T-cell (primary cell): ENCODE measurements around the gene VAT1L. TPM values are rescaled to one million over a fixed set of nuclear protein-coding genes. Genes with fewer than 3 reads are reported as not detected.

Source experiments
- ATAC-seq, 4 experiments: fragments of 200-7000 bp in 3 of 4; fragments of 150-1000 bp in 1 of 4; cut with Tn5 transposase; replicated peaks in 1 of 4; 1 replicate in 3 of 4; 2 replicates in 1 of 4; pipeline ENCODE4 v1.10.0; 2021; ENCODE audit warnings: moderate library complexity in 3 of 4, mild to moderate bottlenecking in 2 of 4, moderate number of reproducible peaks in 1 of 4
- CTCF ChIA-PET, 2 donors: fragments of 300-600 bp; sonication (Branson Sonifier 250); formaldehyde crosslinking; loops; one replicate each; lab custom pipeline; 2022; ENCODE audit warnings: antibody characterized with exemption in 2 of 2; lab: Charles Lee
- POLR2A ChIA-PET, 2 donors: fragments of 300-600 bp; sonication (Branson Sonifier 250); formaldehyde crosslinking; loops; one replicate each; lab custom pipeline; 2022; ENCODE audit warnings: antibody characterized with exemption in 2 of 2; lab: Charles Lee
- DNase-seq, 35 experiments: peaks; one replicate each; pipeline versions ENCODE4 v3.0.0 to v3.0.0-alpha.2; 2013 to 2023
- H3K27ac ChIP-seq: one replicate; pipeline ENCODE4 v1.5.1; 2013; ENCODE audit warnings: low read length
- H3K27me3 ChIP-seq, 2 experiments: replicated peaks in 1 of 2; 1 replicate in 1 of 2; 2 replicates in 1 of 2; pipeline versions ENCODE4 v1.6.1 to v1.7.0; 2013; ENCODE audit warnings: low read length in 1 of 2, mixed read lengths in 1 of 2; ENCODE audit not compliant: control insufficient read depth in 2 of 2, insufficient read depth in 2 of 2; ENCODE audit errors: extremely low read depth in 1 of 2
- H3K36me3 ChIP-seq, 2 donors: 1 replicate in 1 of 2; 2 replicates in 1 of 2; pipeline versions ENCODE4 v1.6.1 to v1.7.0; 2013; ENCODE audit warnings: low read length in 1 of 2; ENCODE audit not compliant: control insufficient read depth in 2 of 2, insufficient read depth in 1 of 2; ENCODE audit errors: extremely low read depth in 1 of 2
- H3K4me1 ChIP-seq, 2 experiments: 1 replicate in 1 of 2; 2 replicates in 1 of 2; pipeline versions ENCODE4 v1.6.1 to v1.7.0; 2013; ENCODE audit warnings: low read length in 2 of 2, mixed read lengths in 1 of 2; ENCODE audit not compliant: insufficient read depth in 2 of 2, control insufficient read depth in 1 of 2; ENCODE audit errors: extremely low read depth in 1 of 2
- H3K4me3 ChIP-seq, 2 donors: 1 replicate in 1 of 2; 2 replicates in 1 of 2; pipeline versions ENCODE4 v1.5.1 to v1.7.0; 2013; ENCODE audit warnings: mild to moderate bottlenecking in 2 of 2, low read length in 1 of 2, moderate library complexity in 1 of 2; ENCODE audit not compliant: control insufficient read depth in 1 of 2; ENCODE audit errors: extremely low read depth in 1 of 2
- H3K9me3 ChIP-seq: 2 replicates; pipeline ENCODE4 v1.7.0; 2013
- H3K27ac Mint-ChIP-seq, 2 donors: one replicate each; pipeline ENCODE4 v1.8.0; 2020 to 2021; ENCODE audit warnings: mild to moderate bottlenecking in 2 of 2, mixed read lengths in 2 of 2
- H3K27me3 Mint-ChIP-seq, 2 donors: one replicate each; pipeline ENCODE4 v1.8.0; 2021 to 2022; ENCODE audit warnings: mixed read lengths in 2 of 2
- H3K36me3 Mint-ChIP-seq: one replicate; pipeline ENCODE4 v1.8.0; 2021; ENCODE audit warnings: mixed read lengths
- H3K4me1 Mint-ChIP-seq, 3 donors: one replicate each; pipeline ENCODE4 v1.8.0; 2020 to 2022; ENCODE audit warnings: mixed read lengths in 3 of 3, mild to moderate bottlenecking in 1 of 3
- H3K4me3 Mint-ChIP-seq, 3 donors: one replicate each; pipeline ENCODE4 v1.8.0; 2020 to 2022; ENCODE audit warnings: mild to moderate bottlenecking in 3 of 3, mixed read lengths in 3 of 3, moderate library complexity in 3 of 3
- H3K9me3 Mint-ChIP-seq, 3 donors: one replicate each; pipeline ENCODE4 v1.8.0; 2020 to 2022; ENCODE audit warnings: mixed read lengths in 3 of 3
- WGBS: methylation state at CpG from one replicate; pipeline ENCODE4 v1.1.5; 2013; ENCODE audit warnings: missing lambda C conversion rate; ENCODE audit not compliant: insufficient coverage; 5-methylcytosine and 5-hydroxymethylcytosine counted together
- total RNA-seq, 35 experiments: library from RNA in 6 of 35; stranded (reverse) in 6 of 35; fragments of 120-200 nt in 1 of 35; gene quantifications; one replicate each; pipeline versions ENCODE4 v1.2.1 to v1.2.4 and lab custom pipeline; 2013 to 2026

Gene VAT1L
- total RNA-seq, 5 donors from 2014 or later (not counting 1 experiment from before 2014, with no cell fraction given): 0.10 to 0.12 TPM; not detected in 3

GRCh38 chr16:77917971-77918370 lies 129.6 kb downstream of the VAT1L start:
- CTCF ChIA-PET: no interaction called here
- Histone ChIP-seq H3K27me3 (no peaks in the 10 kb centered on the region), H3K4me3 (no peak overlapping the region), H3K27ac (no peak overlapping the region), H3K9me3 (no peaks in the 10 kb centered on the region), H3K36me3 (no peaks in the 10 kb centered on the region), H3K4me1 (no peaks in the 10 kb centered on the region)
- no peak for ATAC-seq
- H3K9me3 Mint-ChIP-seq: peaks cover 0 to 2% (median 0%) of the 10 kb centered on the region in 3 donors
- no peak for DNase-seq
- H3K36me3 Mint-ChIP-seq: no peaks in the 10 kb centered on the region
- no peak overlapping the region for H3K4me3 Mint-ChIP-seq
- no peaks in the 10 kb centered on the region for H3K4me1 Mint-ChIP-seq
- POLR2A ChIA-PET: no interaction called here
- 89% methylated on average over 1 of the region's 3 CpGs for WGBS
- H3K27me3 Mint-ChIP-seq: peaks cover 0 to 23% of the 10 kb centered on the region in 2 donors
- H3K27ac Mint-ChIP-seq: no peak overlapping the region

DNA sequence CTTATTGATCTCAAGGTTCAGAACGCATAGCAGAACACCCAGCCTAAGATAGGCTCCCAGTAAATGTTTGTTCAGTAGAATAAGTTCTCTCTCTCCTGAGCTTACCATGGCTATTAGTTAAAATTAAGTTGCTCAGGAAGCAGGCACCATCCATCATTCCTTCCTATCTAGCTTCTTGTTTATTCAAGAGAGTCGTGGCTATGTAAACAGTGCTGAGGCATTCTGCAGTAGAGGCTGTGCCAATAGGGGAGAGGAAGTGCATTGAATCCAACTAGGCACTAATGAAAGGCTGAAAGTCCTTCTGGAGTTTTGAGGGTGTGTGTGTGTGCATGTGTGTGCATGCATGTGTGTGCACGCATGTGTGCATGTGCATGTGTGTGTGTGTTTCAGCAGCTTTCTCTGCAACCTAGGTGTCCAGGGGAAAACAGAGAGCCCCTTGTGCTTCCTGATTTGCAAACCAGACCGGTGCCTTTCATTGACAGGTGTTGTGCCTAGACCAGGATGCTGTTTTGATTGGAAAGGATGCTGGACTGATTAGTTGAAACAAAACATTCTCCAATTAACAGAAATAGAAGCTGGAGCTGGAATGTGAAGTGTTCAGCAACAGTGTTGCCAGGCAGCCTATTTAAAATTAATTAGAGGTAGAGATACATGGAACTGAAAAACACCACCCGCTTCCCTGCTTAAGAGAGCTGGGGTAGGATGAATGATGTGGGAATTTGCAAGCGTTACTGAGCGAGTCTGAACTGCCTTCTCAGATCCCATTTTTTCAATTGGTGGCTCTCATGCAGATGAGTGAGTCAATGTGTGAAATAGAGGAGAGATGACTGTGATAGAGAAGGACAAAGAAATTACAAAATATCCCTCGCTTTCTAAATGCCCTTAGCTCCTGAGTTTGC lies 130.7 kb downstream of the VAT1L start:
- Mint-ChIP-seq H3K27me3 (peaks cover 0 to 23% of the 10 kb centered on the region in 2 donors), H3K27ac (no peak overlapping the region), H3K9me3 (no peaks in the 10 kb centered on the region), H3K4me3 (no peak overlapping the region), H3K36me3 (no peaks in the 10 kb centered on the region), H3K4me1 (no peaks in the 10 kb centered on the region)
- Histone ChIP-seq H3K4me1 (no peaks in the 10 kb centered on the region), H3K27me3 (no peaks in the 10 kb centered on the region), H3K9me3 (no peaks in the 10 kb centered on the region), H3K36me3 (no peaks in the 10 kb centered on the region), H3K27ac (no peak overlapping the region), H3K4me3 (no peak overlapping the region)
- no peak for ATAC-seq
- WGBS: 59% methylated on average over 3 of the region's 8 CpGs
- no peak for DNase-seq
- CTCF ChIA-PET: no interaction called here
- POLR2A ChIA-PET: no interaction called here

DNA sequence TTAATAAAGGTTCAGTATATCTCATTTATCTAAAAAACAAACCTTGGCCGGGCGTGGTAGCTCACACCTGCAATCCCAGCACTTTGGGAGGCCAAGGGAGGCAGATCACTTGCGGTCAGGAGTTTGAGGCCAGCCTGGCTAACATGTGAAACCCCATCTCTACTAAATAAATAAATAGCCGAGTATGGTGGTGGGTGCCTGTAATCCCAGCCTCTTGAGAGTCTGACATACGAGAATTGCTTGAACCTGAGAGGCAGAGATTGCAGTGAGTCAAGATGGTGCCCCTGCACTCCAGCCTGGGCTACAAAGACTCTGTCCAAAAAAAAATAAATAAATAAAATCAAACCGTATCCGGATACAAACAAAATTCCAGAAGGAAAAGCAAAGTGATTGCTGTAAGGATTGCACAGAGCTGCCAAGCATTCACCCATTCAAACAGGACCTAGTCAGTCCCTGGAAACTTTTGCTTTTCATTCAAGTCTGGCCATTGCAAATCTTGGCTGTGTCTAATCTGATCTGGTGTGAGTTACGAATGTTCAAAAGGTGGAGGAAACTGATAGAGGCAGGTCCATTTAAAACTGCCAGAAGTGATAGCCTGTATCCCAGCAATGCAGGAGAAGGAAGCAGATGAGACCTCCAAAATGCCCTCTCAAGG lies 131.5 kb downstream of the VAT1L start:
- Histone ChIP-seq H3K27me3 (no peaks in the 10 kb centered on the region), H3K4me3 (no peak overlapping the region), H3K27ac (no peak overlapping the region), H3K9me3 (no peaks in the 10 kb centered on the region), H3K36me3 (no peaks in the 10 kb centered on the region), H3K4me1 (no peaks in the 10 kb centered on the region)
- 76% methylated on average over 2 of the region's 8 CpGs for WGBS
- H3K27ac Mint-ChIP-seq: no peak overlapping the region
- POLR2A ChIA-PET: no interaction called here
- no peaks in the 10 kb centered on the region for H3K36me3 Mint-ChIP-seq
- CTCF ChIA-PET: no interaction called here
- H3K4me1 Mint-ChIP-seq: no peaks in the 10 kb centered on the region
- no peak overlapping the region for H3K4me3 Mint-ChIP-seq
- DNase-seq (no peak), ATAC-seq (no peak)
- no peaks in the 10 kb centered on the region for H3K9me3 Mint-ChIP-seq
- H3K27me3 Mint-ChIP-seq: peaks cover 0 to 23% of the 10 kb centered on the region in 2 donors

DNA sequence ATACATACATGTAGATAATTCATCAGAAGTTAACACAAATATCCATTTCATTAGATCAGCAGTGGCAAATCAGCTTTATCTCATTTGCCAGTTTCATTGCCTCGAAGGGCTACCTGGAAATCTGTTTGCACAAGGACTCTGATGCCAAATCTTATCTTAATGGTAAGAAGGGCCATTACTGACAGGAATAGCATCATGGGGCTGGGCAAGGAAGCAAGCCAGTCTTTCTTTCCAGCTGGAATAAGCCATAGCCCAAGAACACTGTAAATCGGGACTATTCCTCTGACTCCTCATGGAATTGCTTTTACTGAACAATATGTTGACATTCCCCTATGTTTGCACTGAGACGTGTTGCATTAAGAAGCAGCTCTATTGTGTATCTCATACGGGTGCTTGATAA lies 132.6 kb downstream of the VAT1L start:
- no CpG with 5 or more reads among the region's 4 CpGs for whole genome bisulfite sequencing

DNA sequence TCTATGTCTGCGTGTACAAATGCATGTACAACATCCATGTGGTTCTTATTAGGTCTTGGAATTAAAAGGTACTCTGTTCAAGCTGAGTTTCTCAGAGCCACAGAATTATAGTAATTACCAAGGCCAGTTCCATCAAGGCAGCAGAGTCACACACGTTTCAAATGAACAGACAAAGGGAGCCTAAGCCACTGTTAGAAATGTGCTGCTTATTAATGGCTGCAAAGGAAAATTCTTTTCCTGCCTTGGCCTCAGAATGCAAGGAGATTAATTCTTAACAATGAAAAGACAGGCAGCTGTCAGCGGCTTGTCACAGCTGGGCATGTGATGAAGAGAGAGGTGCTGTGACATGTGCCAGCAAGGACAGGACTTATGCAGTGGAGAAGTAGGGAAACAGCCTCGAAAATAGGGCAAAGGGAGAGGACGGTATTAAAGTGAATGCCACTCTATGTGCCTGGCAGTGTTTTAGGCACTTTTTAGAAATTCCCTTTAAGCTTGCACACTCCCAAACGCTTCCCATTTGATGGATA lies 133.9 kb downstream of the VAT1L start:
- Histone ChIP-seq H3K27ac (no peak overlapping the region), H3K36me3 (no peaks in the 10 kb centered on the region), H3K9me3 (no peaks in the 10 kb centered on the region), H3K27me3 (no peaks in the 10 kb centered on the region), H3K4me3 (no peak overlapping the region), H3K4me1 (no peaks in the 10 kb centered on the region)
- H3K27me3 Mint-ChIP-seq: peaks cover 1 to 15% of the 10 kb centered on the region in 2 donors
- H3K36me3 Mint-ChIP-seq: no peaks in the 10 kb centered on the region
- H3K27ac Mint-ChIP-seq: no peak overlapping the region
- ATAC-seq (no peak), DNase-seq (no peak)
- WGBS: 78% methylated on average over 1 of the region's 6 CpGs
- POLR2A ChIA-PET: no interaction called here
- no peak overlapping the region for H3K4me3 Mint-ChIP-seq
- H3K4me1 Mint-ChIP-seq: no peaks in the 10 kb centered on the region
- no peaks in the 10 kb centered on the region for H3K9me3 Mint-ChIP-seq
- CTCF ChIA-PET: no interaction called here

More for the DNA sequence above, 132.6 kb downstream of the VAT1L start:
- H3K4me3 ChIP-seq: no peak overlapping the region
- H3K36me3 ChIP-seq: no peaks in the 10 kb centered on the region
- DNase-seq (no peak), ATAC-seq (no peak)
- Mint-ChIP-seq H3K4me1 (no peaks in the 10 kb centered on the region), H3K27me3 (peaks cover 0 to 23% of the 10 kb centered on the region in 2 donors), H3K27ac (no peak overlapping the region), H3K9me3 (no peaks in the 10 kb centered on the region), H3K4me3 (no peak overlapping the region), H3K36me3 (no peaks in the 10 kb centered on the region)
- no peaks in the 10 kb centered on the region for H3K9me3 ChIP-seq
- H3K4me1 ChIP-seq: no peaks in the 10 kb centered on the region
- H3K27me3 ChIP-seq: no peaks in the 10 kb centered on the region
- POLR2A ChIA-PET: no interaction called here
- CTCF ChIA-PET: no interaction called here
- no peak overlapping the region for H3K27ac ChIP-seq

- Mint-ChIP-seq H3K27me3 (peaks cover 1 to 20% of the 10 kb centered on the region in 2 donors), H3K4me3 (no peak overlapping the region), H3K36me3 (no peaks in the 10 kb centered on the region), H3K4me1 (no peaks in the 10 kb centered on the region), H3K27ac (no peak overlapping the region), H3K9me3 (no peaks in the 10 kb centered on the region)
- Histone ChIP-seq H3K27ac (no peak overlapping the region), H3K4me1 (no peaks in the 10 kb centered on the region), H3K4me3 (no peak overlapping the region), H3K9me3 (no peaks in the 10 kb centered on the region), H3K27me3 (no peaks in the 10 kb centered on the region), H3K36me3 (no peaks in the 10 kb centered on the region)
- ChIA-PET POLR2A (no interaction called here), CTCF (no interaction called here)
- ATAC-seq: no peak
- WGBS: 60% methylated on average over 2 of the region's 4 CpGs
- DNase-seq: no peak
Observed at GRCh38 chr16:77925531-77925930, 137.2 kb downstream of the VAT1L start.
